Ishikawa (cell line): Measurements from ENCODE around the gene VPS54.

Experiments
- CEBPB ChIP-seq: IDR thresholded peaks from 2 replicates; pipeline ENCODE4 v1.6.1; 2012
- CREB1 ChIP-seq: IDR thresholded peaks from 2 replicates; pipeline ENCODE4 v1.6.1; 2012; ENCODE audit warnings: low read depth
- EGR1 ChIP-seq: IDR thresholded peaks from 2 replicates; pipeline ENCODE4 v1.6.1; 2012
- EP300 ChIP-seq: IDR thresholded peaks from 2 replicates; pipeline ENCODE4 v1.6.1; 2012; ENCODE audit warnings: borderline replicate concordance
- FOXM1 ChIP-seq: IDR thresholded peaks from 2 replicates; pipeline ENCODE4 v1.6.1; 2012; ENCODE audit warnings: low read depth, borderline replicate concordance
- NFIC ChIP-seq: IDR thresholded peaks from 2 replicates; pipeline ENCODE4 v1.6.1; 2012
- RAD21 ChIP-seq: IDR thresholded peaks from 2 replicates; pipeline ENCODE4 v1.6.1; 2012; ENCODE audit warnings: low read depth
- TAF1 ChIP-seq: IDR thresholded peaks from 2 replicates; pipeline ENCODE4 v1.6.1; 2012; ENCODE audit warnings: low read depth, mild to moderate bottlenecking
- TCF12 ChIP-seq: IDR thresholded peaks from 2 replicates; pipeline ENCODE4 v1.6.1; 2012; ENCODE audit warnings: low read depth
- TEAD4 ChIP-seq: IDR thresholded peaks from 2 replicates; pipeline ENCODE4 v1.6.1; 2012
- YY1 ChIP-seq: IDR thresholded peaks from 2 replicates; pipeline ENCODE4 v1.6.1; 2012; ENCODE audit warnings: low read depth
- ZBTB7A ChIP-seq: IDR thresholded peaks from 2 replicates; pipeline ENCODE4 v1.6.1; 2012; ENCODE audit warnings: low read depth
- TF ChIP-seq, protein P1 (sequence below): IDR thresholded peaks from 2 replicates; pipeline ENCODE4 v1.6.1; 2012; ENCODE audit warnings: low read depth, mild to moderate bottlenecking
- TF ChIP-seq, protein P2 (sequence below): IDR thresholded peaks from 2 replicates; pipeline ENCODE4 v1.6.1; 2012
- TF ChIP-seq, protein P3 (sequence below): IDR thresholded peaks from 2 replicates; pipeline ENCODE4 v1.6.1; 2012

The VPS54 gene

DNA sequence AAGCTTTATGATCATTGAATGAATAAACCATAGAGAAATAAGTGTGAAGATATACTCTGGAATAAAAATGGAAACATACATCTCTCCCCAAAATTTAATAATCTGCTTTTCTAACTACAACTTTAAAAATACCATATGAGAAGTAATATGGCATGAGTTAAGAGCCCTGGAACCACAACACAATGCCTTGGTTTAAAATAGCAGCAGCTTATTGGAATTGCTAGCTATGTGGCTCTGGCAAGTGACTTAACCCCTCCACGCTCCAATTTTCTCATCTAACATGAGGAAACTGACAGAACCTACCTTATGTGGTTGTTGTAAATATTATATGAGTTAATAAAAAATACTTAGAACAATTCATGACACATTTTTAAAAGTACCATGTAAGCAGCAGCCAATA is 76.4 kb downstream of the VPS54 start:
- TF ChIP-seq CEBPB (no peak), NFIC (no peak)

DNA sequence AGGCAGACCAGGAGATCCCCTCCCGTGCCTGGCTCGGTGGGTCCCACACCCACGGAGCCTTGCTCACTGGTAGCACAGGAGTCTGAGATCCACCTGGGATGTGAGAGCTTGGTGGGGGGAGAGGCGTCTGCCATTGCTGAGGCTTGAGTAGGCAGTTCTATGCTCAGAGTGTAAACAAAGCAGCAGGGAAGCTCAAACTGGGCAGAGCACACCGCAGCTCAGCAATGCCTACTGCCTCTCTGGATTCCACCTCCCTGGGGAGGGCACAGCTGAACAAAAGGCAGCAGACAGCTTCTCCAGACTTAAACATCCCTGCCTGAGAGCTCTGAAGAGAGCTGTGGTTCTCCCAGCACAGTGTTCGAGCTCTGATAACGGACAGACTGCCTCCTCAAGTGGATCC is 92.4 kb downstream of the VPS54 start:
- TF ChIP-seq RAD21, result no peak
- no peak for TF ChIP-seq EGR1
- TF ChIP-seq, protein P1, sequence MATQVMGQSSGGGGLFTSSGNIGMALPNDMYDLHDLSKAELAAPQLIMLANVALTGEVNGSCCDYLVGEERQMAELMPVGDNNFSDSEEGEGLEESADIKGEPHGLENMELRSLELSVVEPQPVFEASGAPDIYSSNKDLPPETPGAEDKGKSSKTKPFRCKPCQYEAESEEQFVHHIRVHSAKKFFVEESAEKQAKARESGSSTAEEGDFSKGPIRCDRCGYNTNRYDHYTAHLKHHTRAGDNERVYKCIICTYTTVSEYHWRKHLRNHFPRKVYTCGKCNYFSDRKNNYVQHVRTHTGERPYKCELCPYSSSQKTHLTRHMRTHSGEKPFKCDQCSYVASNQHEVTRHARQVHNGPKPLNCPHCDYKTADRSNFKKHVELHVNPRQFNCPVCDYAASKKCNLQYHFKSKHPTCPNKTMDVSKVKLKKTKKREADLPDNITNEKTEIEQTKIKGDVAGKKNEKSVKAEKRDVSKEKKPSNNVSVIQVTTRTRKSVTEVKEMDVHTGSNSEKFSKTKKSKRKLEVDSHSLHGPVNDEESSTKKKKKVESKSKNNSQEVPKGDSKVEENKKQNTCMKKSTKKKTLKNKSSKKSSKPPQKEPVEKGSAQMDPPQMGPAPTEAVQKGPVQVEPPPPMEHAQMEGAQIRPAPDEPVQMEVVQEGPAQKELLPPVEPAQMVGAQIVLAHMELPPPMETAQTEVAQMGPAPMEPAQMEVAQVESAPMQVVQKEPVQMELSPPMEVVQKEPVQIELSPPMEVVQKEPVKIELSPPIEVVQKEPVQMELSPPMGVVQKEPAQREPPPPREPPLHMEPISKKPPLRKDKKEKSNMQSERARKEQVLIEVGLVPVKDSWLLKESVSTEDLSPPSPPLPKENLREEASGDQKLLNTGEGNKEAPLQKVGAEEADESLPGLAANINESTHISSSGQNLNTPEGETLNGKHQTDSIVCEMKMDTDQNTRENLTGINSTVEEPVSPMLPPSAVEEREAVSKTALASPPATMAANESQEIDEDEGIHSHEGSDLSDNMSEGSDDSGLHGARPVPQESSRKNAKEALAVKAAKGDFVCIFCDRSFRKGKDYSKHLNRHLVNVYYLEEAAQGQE, result no peak
- no peak for TF ChIP-seq NFIC
- TF ChIP-seq TAF1, result no peak

DNA sequence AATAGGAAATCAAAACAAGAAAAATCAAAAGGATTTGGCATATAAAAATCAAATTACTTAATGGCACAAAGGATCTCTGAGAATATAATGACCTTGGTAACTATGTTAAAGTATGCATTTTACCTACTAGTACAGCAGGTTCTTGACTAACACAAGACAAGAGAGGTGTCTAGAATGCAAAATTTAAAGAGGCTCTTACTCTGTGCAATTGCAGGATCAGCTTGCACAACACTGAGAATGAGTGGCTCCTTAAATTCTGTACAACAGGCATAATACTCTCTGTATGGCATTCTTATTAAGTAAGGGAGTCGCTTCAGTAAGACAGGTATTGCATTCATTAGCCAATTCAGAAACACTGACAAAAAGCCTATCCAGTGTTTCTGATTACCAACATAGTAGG is 104.9 kb downstream of the VPS54 start:
- TF ChIP-seq TAF1 (no peak), TCF12 (no peak), ZBTB7A (no peak), NFIC (no peak), CEBPB (no peak), CREB1 (no peak), EP300 (no peak), FOXM1 (no peak), RAD21 (no peak), EGR1 (no peak), YY1 (no peak), TEAD4 (no peak)
- TF ChIP-seq, protein P1, result no peak
- TF ChIP-seq, protein P2, sequence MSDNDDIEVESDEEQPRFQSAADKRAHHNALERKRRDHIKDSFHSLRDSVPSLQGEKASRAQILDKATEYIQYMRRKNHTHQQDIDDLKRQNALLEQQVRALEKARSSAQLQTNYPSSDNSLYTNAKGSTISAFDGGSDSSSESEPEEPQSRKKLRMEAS, result no peak
- TF ChIP-seq, protein P3, sequence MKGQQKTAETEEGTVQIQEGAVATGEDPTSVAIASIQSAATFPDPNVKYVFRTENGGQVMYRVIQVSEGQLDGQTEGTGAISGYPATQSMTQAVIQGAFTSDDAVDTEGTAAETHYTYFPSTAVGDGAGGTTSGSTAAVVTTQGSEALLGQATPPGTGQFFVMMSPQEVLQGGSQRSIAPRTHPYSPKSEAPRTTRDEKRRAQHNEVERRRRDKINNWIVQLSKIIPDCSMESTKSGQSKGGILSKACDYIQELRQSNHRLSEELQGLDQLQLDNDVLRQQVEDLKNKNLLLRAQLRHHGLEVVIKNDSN, result no peak

DNA sequence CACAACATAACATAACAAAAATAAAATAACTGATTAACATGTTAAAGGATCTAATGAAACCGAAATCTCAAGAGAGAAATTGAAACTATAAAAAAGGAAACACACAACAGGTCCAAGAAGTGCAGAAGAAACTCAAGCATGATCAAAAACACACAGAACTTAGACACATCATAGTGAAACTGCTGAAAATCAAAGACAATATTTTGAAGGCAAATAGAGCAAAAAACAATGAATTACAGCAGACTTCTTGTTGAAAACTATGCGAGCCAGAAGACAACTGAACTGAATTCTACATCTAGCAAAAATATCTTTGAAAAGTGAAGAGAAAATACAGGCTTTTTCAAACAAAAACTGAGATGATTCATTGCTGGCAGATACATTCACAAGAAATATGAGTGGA is 116.2 kb downstream of the VPS54 start:
- TF ChIP-seq RAD21, result no peak
- no peak for TF ChIP-seq EP300
- TF ChIP-seq EGR1, result no peak
- TF ChIP-seq, protein P2, result no peak

DNA sequence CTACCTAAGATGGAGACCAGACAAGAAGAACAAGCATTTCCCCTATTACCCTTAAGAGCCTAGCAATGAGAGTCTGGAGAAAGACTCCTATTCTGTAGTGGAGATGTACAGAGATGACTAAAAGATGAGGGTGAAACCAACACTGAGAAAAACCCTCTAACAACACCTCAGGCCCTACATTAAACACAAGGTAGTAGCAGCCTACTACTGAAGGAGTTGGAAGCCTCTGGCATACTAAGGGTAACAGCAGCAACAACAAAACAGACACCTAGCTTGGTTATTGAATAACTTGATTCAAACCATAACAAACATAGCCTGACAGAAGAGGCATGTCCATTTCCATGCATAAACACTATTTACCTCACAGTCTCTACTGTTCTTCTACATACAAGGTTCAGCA is 117.1 kb downstream of the VPS54 start:
- no peak for TF ChIP-seq EP300
- TF ChIP-seq, protein P2, result no peak
- TF ChIP-seq TCF12, result no peak
- TF ChIP-seq CEBPB, result no peak
- TF ChIP-seq, protein P1, result no peak
- TF ChIP-seq TEAD4, result no peak
- no peak for TF ChIP-seq TAF1
- no peak for TF ChIP-seq YY1
- no peak for TF ChIP-seq ZBTB7A
- TF ChIP-seq NFIC, result no peak
- TF ChIP-seq, protein P3, result no peak
- no peak for TF ChIP-seq FOXM1
- TF ChIP-seq RAD21, result no peak
- TF ChIP-seq EGR1, result no peak
- no peak for TF ChIP-seq CREB1
